GM18508 (cell line): ENCODE results near the gene BST1.

Experiments used
- ATAC-seq: cut with Tn5 transposase; IDR thresholded peaks from one replicate; pipeline ENCODE4 v1.9.1; 2021; ENCODE audit warnings: moderate number of reproducible peaks; ENCODE audit not compliant: insufficient read depth, unreplicated experiment

BST1 gene

DNA sequence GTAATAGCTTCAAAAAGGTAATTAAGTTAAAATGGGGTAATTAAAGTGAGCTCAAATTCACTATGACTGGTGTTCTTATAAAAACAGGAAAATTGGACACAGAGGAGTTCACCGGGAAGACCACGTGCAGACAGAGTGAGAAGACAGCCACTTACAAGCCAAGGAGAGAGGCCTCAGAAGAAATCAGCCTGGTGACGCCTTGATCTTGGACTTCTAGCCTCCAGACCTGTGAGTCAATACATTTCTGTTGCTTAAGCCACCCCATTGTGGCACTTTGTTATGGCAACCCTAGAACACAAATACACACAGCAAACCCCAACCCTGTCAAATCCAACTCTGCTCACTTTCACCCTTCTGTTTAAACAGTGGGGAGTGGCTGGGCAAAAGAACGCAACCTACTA, 71.2 kb downstream of the BST1 start:
- ATAC-seq: no peak

DNA sequence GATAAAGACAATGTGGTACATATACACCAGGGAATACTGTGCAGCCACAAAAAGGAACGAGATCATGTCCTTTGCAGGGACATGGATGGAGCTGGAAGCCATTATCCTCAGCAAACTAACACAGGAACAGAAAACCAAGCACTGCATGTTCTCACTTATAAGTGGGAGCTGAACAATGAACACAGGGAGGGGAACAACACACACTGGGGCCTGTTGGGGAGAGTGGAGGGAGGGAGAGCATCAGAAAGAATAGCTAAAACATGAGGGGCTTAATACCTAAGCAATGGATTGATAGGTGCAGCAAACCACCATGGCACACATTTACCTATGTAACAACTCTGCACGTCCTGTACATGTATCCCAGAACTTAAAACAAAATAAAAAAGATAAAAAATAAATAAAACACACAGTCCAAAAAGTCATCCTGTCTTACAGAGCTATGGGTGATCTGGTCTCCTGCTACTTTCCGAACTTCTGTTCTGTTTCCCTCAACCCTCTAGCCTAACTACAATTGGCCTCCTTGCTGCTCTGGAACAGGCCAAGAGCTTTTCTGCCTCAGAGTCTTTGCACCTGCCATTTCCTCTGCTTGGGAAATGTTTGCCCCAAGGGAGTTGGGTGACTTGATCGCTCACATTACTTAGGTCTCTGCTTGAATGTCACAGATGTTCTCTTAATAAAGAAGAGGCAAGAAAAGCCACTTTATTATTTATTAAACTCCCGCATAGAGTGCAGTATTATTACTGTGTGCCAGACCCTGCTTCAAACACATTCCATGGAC, 74.2 kb downstream of the BST1 start:
- no peak for ATAC-seq

DNA sequence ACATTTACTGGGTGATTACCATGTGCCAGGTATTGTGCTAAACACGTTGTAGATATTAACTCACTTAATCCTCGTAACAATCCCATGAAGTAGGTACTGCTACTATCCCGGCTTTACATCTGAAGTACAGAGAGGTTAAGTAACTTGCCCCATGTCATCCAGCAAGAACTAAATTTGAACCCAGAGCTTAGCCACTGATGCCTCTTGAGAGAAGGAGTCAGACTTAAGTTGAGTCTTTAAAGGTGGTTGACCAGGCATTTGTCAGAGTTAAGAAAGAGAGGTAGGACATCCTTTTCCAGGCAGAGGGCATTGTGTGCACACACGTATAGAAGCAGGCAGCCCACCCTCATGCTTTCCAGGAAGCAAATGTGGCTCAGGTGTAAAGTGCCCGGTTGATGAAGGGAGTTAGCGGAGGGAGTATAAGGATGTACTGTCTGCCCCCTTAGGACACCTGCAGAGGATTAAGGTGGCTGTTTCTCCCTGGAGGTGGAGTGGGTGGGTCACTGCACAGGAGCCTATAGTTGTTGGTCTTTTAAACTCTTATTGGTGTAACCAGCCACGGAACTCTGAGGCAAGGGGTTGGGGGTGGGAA, 74.9 kb downstream of the BST1 start:
- ATAC-seq: no peak

DNA sequence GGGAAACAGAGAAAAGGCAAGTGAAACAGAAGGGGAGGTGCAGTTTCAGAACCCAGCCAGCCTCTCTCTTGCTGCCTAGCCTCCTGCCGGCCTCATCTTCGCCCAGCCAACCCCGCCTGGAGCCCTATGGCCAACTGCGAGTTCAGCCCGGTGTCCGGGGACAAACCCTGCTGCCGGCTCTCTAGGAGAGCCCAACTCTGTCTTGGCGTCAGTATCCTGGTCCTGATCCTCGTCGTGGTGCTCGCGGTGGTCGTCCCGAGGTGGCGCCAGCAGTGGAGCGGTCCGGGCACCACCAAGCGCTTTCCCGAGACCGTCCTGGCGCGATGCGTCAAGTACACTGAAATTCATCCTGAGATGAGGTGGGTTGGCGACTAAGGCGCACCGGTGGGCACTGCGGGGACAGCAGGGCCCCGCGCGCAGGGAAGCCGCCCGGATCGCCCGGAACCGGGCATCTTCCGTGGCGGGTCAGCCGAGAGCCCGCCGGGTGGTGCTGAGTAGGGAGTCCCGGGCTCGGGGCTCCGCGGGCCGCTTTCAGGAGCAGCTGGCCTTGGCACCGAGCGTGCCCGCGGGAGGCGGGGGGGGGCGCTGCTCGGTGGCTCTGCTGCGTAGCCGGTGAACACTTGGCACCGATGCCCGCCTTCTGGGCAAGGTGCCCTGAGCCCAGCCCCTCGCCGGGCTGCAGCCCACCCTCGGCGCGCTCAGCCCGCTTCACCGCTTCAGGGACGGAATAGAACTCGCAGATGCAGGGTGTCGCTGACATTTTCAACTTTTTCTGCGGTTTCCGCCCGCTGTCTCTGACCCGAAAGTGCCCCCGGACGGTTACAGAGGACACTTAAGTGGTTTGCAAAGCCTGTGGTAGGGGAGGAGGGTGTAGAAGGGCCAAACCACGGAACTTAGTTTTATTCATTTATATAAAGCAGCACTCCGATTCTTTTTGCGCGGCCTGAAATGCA, 75.7 kb downstream of the BST1 start, which contains the start of gene CD38:
Gene CD38 (plus strand): TSS at position 40 of the 953 bp plus-strand sequence. CDS start 87 bp downstream, at position 127.
- ATAC-seq: peak; percentile 41

DNA sequence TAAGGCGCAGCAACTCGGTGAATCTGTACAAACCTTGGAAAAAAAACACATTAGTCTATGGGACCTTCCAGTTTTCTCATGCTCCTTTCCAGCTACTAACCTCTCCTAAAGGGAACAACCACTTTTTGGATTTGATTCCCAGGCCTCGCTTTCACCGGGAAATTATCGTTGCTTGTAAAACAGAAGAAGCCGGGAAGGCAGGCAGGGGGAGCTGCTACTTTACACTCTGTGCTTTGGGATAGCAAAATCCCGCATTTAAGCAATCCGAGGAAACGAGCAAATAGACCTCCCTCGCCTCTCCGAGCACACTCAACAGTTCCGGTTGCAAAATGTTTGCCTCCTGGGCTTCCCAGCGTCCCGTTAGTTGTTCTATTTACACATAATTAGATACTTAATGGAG, 76.4 kb downstream of the BST1 start:
- no peak for ATAC-seq

DNA sequence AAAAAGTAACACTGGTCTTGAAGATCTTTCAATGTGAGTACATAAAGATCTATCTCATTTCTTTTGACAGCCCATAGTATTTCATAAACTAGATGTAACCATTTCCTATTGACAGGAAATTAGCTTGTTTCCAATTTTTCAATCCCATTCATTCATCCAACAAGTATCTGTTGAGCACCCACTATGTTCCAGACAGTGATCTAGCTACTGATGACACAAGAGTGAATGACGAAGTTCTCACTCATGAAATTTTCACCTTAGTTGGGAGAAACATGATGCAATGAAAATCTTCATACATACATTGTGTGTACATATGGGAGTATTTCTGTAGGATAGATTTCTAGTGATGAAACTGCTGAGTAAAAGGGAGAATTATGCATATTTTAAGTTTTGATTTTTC, 76.9 kb downstream of the BST1 start:
- ATAC-seq: no peak

DNA sequence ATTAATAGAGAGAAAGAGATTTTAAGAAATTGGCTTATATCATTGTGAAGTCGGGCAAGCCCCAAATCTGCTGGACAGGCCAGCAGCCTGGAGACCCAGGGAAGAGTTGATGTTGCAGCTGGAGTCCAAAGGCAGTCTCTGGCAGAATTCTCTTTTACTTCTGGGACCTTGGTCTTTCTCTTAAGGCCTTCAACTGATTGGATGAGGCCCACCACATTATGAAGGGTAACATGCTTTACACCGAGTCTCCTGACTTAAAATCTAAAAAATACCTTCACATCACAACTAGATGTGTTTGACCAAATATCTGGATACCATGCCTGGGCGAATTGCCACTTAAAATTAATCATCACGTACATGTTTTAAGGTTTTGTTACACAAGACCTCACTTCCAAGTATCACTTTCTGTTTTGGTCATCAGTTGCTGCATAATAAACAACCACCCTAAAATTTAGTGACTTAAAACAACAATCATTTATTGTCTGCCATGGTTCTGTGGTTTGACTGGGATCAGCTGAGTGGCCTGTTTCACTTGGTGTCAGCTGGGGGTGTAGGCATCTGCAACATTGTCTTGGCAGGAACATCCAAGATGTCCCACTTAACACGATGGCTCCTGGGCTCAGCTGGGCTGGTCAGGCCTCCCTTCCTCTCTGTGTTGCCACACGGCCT, 78.7 kb downstream of the BST1 start:
- peak; percentile 26 for ATAC-seq
